ENCODE results near the gene SMIM35.

Gene SMIM35

GRCh38 chr11:118105657-118106305 lies 19.0 kb upstream of the SMIM35 start:
- H3K9ac ChIP-seq: no peak overlapping the region
- TF ChIP-seq CTCF (IDR thresholded peaks at IDR 0.05): no peak
- no peaks in the 10 kb centered on the region for H3K9me3 ChIP-seq (ENCODE audit: control insufficient read depth, low read length)
- no peaks in the 10 kb centered on the region for H3K79me2 ChIP-seq
- H3K27me3 ChIP-seq (ENCODE audit: control insufficient read depth, insufficient read depth, low read length): no peaks in the 10 kb centered on the region
- no peak overlapping the region for H3K4me3 ChIP-seq (ENCODE audit: low read depth, low read length)
- no peak overlapping the region for H3K27ac ChIP-seq
- no peaks in the 10 kb centered on the region for H3K4me1 ChIP-seq
- no peaks in the 10 kb centered on the region for H3K36me3 ChIP-seq (ENCODE audit: control insufficient read depth, insufficient read depth, low read length)
- H2AFZ ChIP-seq: no peak overlapping the region
- H3K4me2 ChIP-seq (ENCODE audit: low read length): no peak overlapping the region

GRCh38 chr11:118104491-118104890 lies 17.7 kb upstream of the SMIM35 start:
- no peaks in the 10 kb centered on the region for H3K9me3 ChIP-seq (ENCODE audit: control insufficient read depth, low read length)
- H3K4me1 ChIP-seq: no peaks in the 10 kb centered on the region
- no peaks in the 10 kb centered on the region for H3K79me2 ChIP-seq
- no peak overlapping the region for H3K4me2 ChIP-seq (ENCODE audit: low read length)
- H3K27me3 ChIP-seq (ENCODE audit: control insufficient read depth, insufficient read depth, low read length): no peaks in the 10 kb centered on the region
- no peak overlapping the region for H3K27ac ChIP-seq
- no peaks in the 10 kb centered on the region for H3K36me3 ChIP-seq (ENCODE audit: control insufficient read depth, insufficient read depth, low read length)
- no peak overlapping the region for H2AFZ ChIP-seq
- no peak overlapping the region for H3K9ac ChIP-seq
- TF ChIP-seq CTCF (IDR thresholded peaks at IDR 0.05): no peak
- no peak overlapping the region for H3K4me3 ChIP-seq (ENCODE audit: low read depth, low read length)

- no peaks in the 10 kb centered on the region for H3K9me3 ChIP-seq (ENCODE audit: control insufficient read depth, low read length)
- H3K4me3 ChIP-seq (ENCODE audit: low read depth, low read length): no peak overlapping the region
- TF ChIP-seq CTCF (IDR thresholded peaks at IDR 0.05): no peak
- H3K9ac ChIP-seq: no peak overlapping the region
- no peak overlapping the region for H3K27ac ChIP-seq
- no peak overlapping the region for H3K4me2 ChIP-seq (ENCODE audit: low read length)
- no peaks in the 10 kb centered on the region for H3K27me3 ChIP-seq (ENCODE audit: control insufficient read depth, insufficient read depth, low read length)
- H3K79me2 ChIP-seq: no peaks in the 10 kb centered on the region
- H3K36me3 ChIP-seq (ENCODE audit: control insufficient read depth, insufficient read depth, low read length): no peaks in the 10 kb centered on the region
- H3K4me1 ChIP-seq: no peaks in the 10 kb centered on the region
- no peak overlapping the region for H2AFZ ChIP-seq
These were observed 16.0 kb upstream of the SMIM35 start for GRCh38 chr11:118102721-118103261.

GRCh38 chr11:118100691-118101232 lies 14.0 kb upstream of the SMIM35 start:
- no peak overlapping the region for H3K9ac ChIP-seq
- H3K4me3 ChIP-seq (ENCODE audit: low read depth, low read length): no peak overlapping the region
- no peak overlapping the region for H3K4me2 ChIP-seq (ENCODE audit: low read length)
- H3K36me3 ChIP-seq (ENCODE audit: control insufficient read depth, insufficient read depth, low read length): no peaks in the 10 kb centered on the region
- no peak overlapping the region for H3K27ac ChIP-seq
- no peak overlapping the region for H2AFZ ChIP-seq
- no peak for TF ChIP-seq CTCF (IDR thresholded peaks at IDR 0.05)
- no peaks in the 10 kb centered on the region for H3K79me2 ChIP-seq
- H3K4me1 ChIP-seq: no peaks in the 10 kb centered on the region
- no peaks in the 10 kb centered on the region for H3K9me3 ChIP-seq (ENCODE audit: control insufficient read depth, low read length)
- H3K27me3 ChIP-seq (ENCODE audit: control insufficient read depth, insufficient read depth, low read length): no peaks in the 10 kb centered on the region

Data from parathyroid adenoma (tissue), 2 donors.